Measurements from ENCODE around the gene RFNG. TPM values are rescaled to one million over a fixed set of nuclear protein-coding genes. Genes with fewer than 3 reads are reported as not detected.

RFNG gene
- total RNA-seq, 1 donor: 46.3 TPM

- no peak overlapping the region for H3K4me3 ChIP-seq (ENCODE audit: insufficient read depth, low read length)
- H3K4me2 ChIP-seq (ENCODE audit: insufficient read depth, low read length): no peak overlapping the region
Observed at GRCh38 chr17:82028246-82028645, 23.4 kb downstream of the RFNG start.

GRCh38 chr17:82025401-82026107 is 26.1 kb downstream of the RFNG start:
- Histone ChIP-seq H3K9me3 (ENCODE audit: low read depth, low read length) (no peaks in the 10 kb centered on the region), H3K79me2 (ENCODE audit: insufficient read depth, low read length) (peaks cover 8% of the 10 kb centered on the region), H3K4me2 (ENCODE audit: insufficient read depth, low read length) (no peak overlapping the region), H3K4me3 (ENCODE audit: insufficient read depth, low read length) (no peak overlapping the region), H3K27ac (ENCODE audit: low read depth, low read length) (no peak overlapping the region), H3K36me3 (ENCODE audit: insufficient read depth, low read length) (no peaks in the 10 kb centered on the region), H2AFZ (ENCODE audit: low read length) (no peak overlapping the region), H3K27me3 (ENCODE audit: insufficient read depth, low read length) (no peaks in the 10 kb centered on the region), H3K4me1 (ENCODE audit: insufficient read depth, low read length) (peaks cover 21% of the 10 kb centered on the region), H4K20me1 (ENCODE audit: insufficient read depth, low read length) (peaks cover 18% of the 10 kb centered on the region)
- TF ChIP-seq CTCF (IDR thresholded peaks at IDR 0.05; ENCODE audit: extremely low read depth, low read depth, low read length): no peak
- DNase-seq (ENCODE audit: insufficient read length, low spot score, missing footprints): no peak

More at GRCh38 chr17:82028246-82028645, 23.4 kb downstream of the RFNG start:
- Histone ChIP-seq H3K27me3 (ENCODE audit: insufficient read depth, low read length) (no peaks in the 10 kb centered on the region), H4K20me1 (ENCODE audit: insufficient read depth, low read length) (no peaks in the 10 kb centered on the region), H3K27ac (ENCODE audit: low read depth, low read length) (no peak overlapping the region), H2AFZ (ENCODE audit: low read length) (no peak overlapping the region), H3K4me1 (ENCODE audit: insufficient read depth, low read length) (peaks cover 11% of the 10 kb centered on the region), H3K36me3 (ENCODE audit: insufficient read depth, low read length) (no peaks in the 10 kb centered on the region), H3K9me3 (ENCODE audit: low read depth, low read length) (no peaks in the 10 kb centered on the region), H3K79me2 (ENCODE audit: insufficient read depth, low read length) (no peaks in the 10 kb centered on the region)
- no peak for TF ChIP-seq CTCF (IDR thresholded peaks at IDR 0.05; ENCODE audit: extremely low read depth, low read depth, low read length)
- DNase-seq (ENCODE audit: insufficient read length, low spot score, missing footprints): no peak

- H3K9me3 ChIP-seq (ENCODE audit: low read depth, low read length): no peaks in the 10 kb centered on the region
- H3K36me3 ChIP-seq (ENCODE audit: insufficient read depth, low read length): no peaks in the 10 kb centered on the region
- H2AFZ ChIP-seq (ENCODE audit: low read length): no peak overlapping the region
- peaks cover 21% of the 10 kb centered on the region for H3K4me1 ChIP-seq (ENCODE audit: insufficient read depth, low read length)
- H3K4me3 ChIP-seq (ENCODE audit: insufficient read depth, low read length): no peak overlapping the region
- peaks cover 8% of the 10 kb centered on the region for H3K79me2 ChIP-seq (ENCODE audit: insufficient read depth, low read length)
- no peaks in the 10 kb centered on the region for H3K27me3 ChIP-seq (ENCODE audit: insufficient read depth, low read length)
- DNase-seq (ENCODE audit: insufficient read length, low spot score, missing footprints): no peak
- H4K20me1 ChIP-seq (ENCODE audit: insufficient read depth, low read length): peaks cover 25% of the 10 kb centered on the region
- H3K4me2 ChIP-seq (ENCODE audit: insufficient read depth, low read length): no peak overlapping the region
- TF ChIP-seq CTCF (IDR thresholded peaks at IDR 0.05; ENCODE audit: extremely low read depth, low read depth, low read length): no peak
- no peak overlapping the region for H3K27ac ChIP-seq (ENCODE audit: low read depth, low read length)
Observed at GRCh38 chr17:82024859-82025258, 26.8 kb downstream of the RFNG start.

- Histone ChIP-seq H3K79me2 (ENCODE audit: insufficient read depth, low read length) (peaks cover 8% of the 10 kb centered on the region), H3K36me3 (ENCODE audit: insufficient read depth, low read length) (no peaks in the 10 kb centered on the region), H4K20me1 (ENCODE audit: insufficient read depth, low read length) (peaks cover 28% of the 10 kb centered on the region), H3K27ac (ENCODE audit: low read depth, low read length) (no peak overlapping the region), H2AFZ (ENCODE audit: low read length) (peak overlapping the region; percentile 82), H3K27me3 (ENCODE audit: insufficient read depth, low read length) (no peaks in the 10 kb centered on the region), H3K4me2 (ENCODE audit: insufficient read depth, low read length) (peak overlapping the region; percentile 94), H3K4me1 (ENCODE audit: insufficient read depth, low read length) (peaks cover 21% of the 10 kb centered on the region), H3K9me3 (ENCODE audit: low read depth, low read length) (no peaks in the 10 kb centered on the region), H3K4me3 (ENCODE audit: insufficient read depth, low read length) (peak overlapping the region; percentile 81)
- TF ChIP-seq CTCF (IDR thresholded peaks at IDR 0.05; ENCODE audit: extremely low read depth, low read depth, low read length): no peak
- peak; percentile 96 for DNase-seq (ENCODE audit: insufficient read length, low spot score, missing footprints)
Observed at GRCh38 chr17:82023447-82024241, 28.0 kb downstream of the RFNG start.
